ENCODE measurements around the gene MYO10. TPM values are rescaled to one million over a fixed set of nuclear protein-coding genes. Genes with fewer than 3 reads are reported as not detected.
A peak's percentile ranks its signal among the peaks of the same experiment; 100 is the strongest.

Gene MYO10
- total RNA-seq, 1 experiment from 2014 or later = 44.0 TPM

- DNase-seq (ENCODE audit: low read depth) = no peak
- in situ Hi-C loops (cut with HindIII; ENCODE audit: low pct_unique_long_range_greater_than_20kb, low sequenced_read_pairs) = no loop called here
These were observed 36.9 kb downstream of the MYO10 start for GRCh38 chr5:16899171-16899570.

GRCh38 chr5:16897800-16898199, 38.3 kb downstream of the MYO10 start:
- in situ Hi-C loops (cut with HindIII; ENCODE audit: low pct_unique_long_range_greater_than_20kb, low sequenced_read_pairs) = no loop called here
- DNase-seq (ENCODE audit: low read depth) = no peak

GRCh38 chr5:16897284-16897704, 38.8 kb downstream of the MYO10 start:
- in situ Hi-C loops (cut with HindIII; ENCODE audit: low pct_unique_long_range_greater_than_20kb, low sequenced_read_pairs) = no loop called here
- DNase-seq (ENCODE audit: low read depth) = peak; percentile 86

- no peak for DNase-seq (ENCODE audit: low read depth)
- in situ Hi-C loops (cut with HindIII; ENCODE audit: low pct_unique_long_range_greater_than_20kb, low sequenced_read_pairs) = no loop called here
These were observed 39.3 kb downstream of the MYO10 start for GRCh38 chr5:16896767-16897166.

GRCh38 chr5:16894236-16895057, 41.6 kb downstream of the MYO10 start:
- in situ Hi-C loops (cut with HindIII; ENCODE audit: low pct_unique_long_range_greater_than_20kb, low sequenced_read_pairs) = no loop called here
- peak; percentile 96 for DNase-seq (ENCODE audit: low read depth)

- DNase-seq (ENCODE audit: low read depth) = peak; percentile 50
- in situ Hi-C loops (cut with HindIII; ENCODE audit: low pct_unique_long_range_greater_than_20kb, low sequenced_read_pairs) = no loop called here
These were observed 45.1 kb downstream of the MYO10 start for GRCh38 chr5:16891033-16891432.

- DNase-seq (ENCODE audit: low read depth) = no peak
- in situ Hi-C loops (cut with HindIII; ENCODE audit: low pct_unique_long_range_greater_than_20kb, low sequenced_read_pairs) = no loop called here
These were observed 46.0 kb downstream of the MYO10 start for GRCh38 chr5:16889972-16890519.

GRCh38 chr5:16889203-16889971, 46.7 kb downstream of the MYO10 start:
- no peak for DNase-seq (ENCODE audit: low read depth)

GRCh38 chr5:16888694-16889124, 47.4 kb downstream of the MYO10 start:
- DNase-seq (ENCODE audit: low read depth) = peak; percentile 57
- in situ Hi-C loops (cut with HindIII; ENCODE audit: low pct_unique_long_range_greater_than_20kb, low sequenced_read_pairs) = no loop called here

More at GRCh38 chr5:16889203-16889971, 46.7 kb downstream of the MYO10 start:
- in situ Hi-C loops (cut with HindIII; ENCODE audit: low pct_unique_long_range_greater_than_20kb, low sequenced_read_pairs) = no loop called here

- DNase-seq (ENCODE audit: low read depth) = no peak
- in situ Hi-C loops (cut with HindIII; ENCODE audit: low pct_unique_long_range_greater_than_20kb, low sequenced_read_pairs) = no loop called here
These were observed 49.2 kb downstream of the MYO10 start for GRCh38 chr5:16886793-16887345.

GRCh38 chr5:16886366-16886736, 49.7 kb downstream of the MYO10 start:
- DNase-seq (ENCODE audit: low read depth) = no peak
- in situ Hi-C loops (cut with HindIII; ENCODE audit: low pct_unique_long_range_greater_than_20kb, low sequenced_read_pairs) = no loop called here

GRCh38 chr5:16885635-16886365, 50.3 kb downstream of the MYO10 start:
- in situ Hi-C loops (cut with HindIII; ENCODE audit: low pct_unique_long_range_greater_than_20kb, low sequenced_read_pairs) = no loop called here
- no peak for DNase-seq (ENCODE audit: low read depth)

- in situ Hi-C loops (cut with HindIII; ENCODE audit: low pct_unique_long_range_greater_than_20kb, low sequenced_read_pairs) = no loop called here
- DNase-seq (ENCODE audit: low read depth) = no peak
These were observed 51.5 kb downstream of the MYO10 start for GRCh38 chr5:16884595-16884994.

GRCh38 chr5:16883806-16884205, 52.3 kb downstream of the MYO10 start:
- in situ Hi-C loops (cut with HindIII; ENCODE audit: low pct_unique_long_range_greater_than_20kb, low sequenced_read_pairs) = no loop called here
- DNase-seq (ENCODE audit: low read depth) = no peak

GRCh38 chr5:16883176-16883575, 52.9 kb downstream of the MYO10 start:
- DNase-seq (ENCODE audit: low read depth) = no peak
- in situ Hi-C loops (cut with HindIII; ENCODE audit: low pct_unique_long_range_greater_than_20kb, low sequenced_read_pairs) = no loop called here

GRCh38 chr5:16881251-16881650, 54.8 kb downstream of the MYO10 start:
- DNase-seq (ENCODE audit: low read depth) = no peak
- in situ Hi-C loops (cut with HindIII; ENCODE audit: low pct_unique_long_range_greater_than_20kb, low sequenced_read_pairs) = no loop called here

GRCh38 chr5:16880547-16880946, 55.5 kb downstream of the MYO10 start:
- DNase-seq (ENCODE audit: low read depth) = no peak
- in situ Hi-C loops (cut with HindIII; ENCODE audit: low pct_unique_long_range_greater_than_20kb, low sequenced_read_pairs) = no loop called here

- in situ Hi-C loops (cut with HindIII; ENCODE audit: low pct_unique_long_range_greater_than_20kb, low sequenced_read_pairs) = no loop called here
- no peak for DNase-seq (ENCODE audit: low read depth)
These were observed 56.4 kb downstream of the MYO10 start for GRCh38 chr5:16879650-16880049.
